ENCODE data around the gene HAS3.

Gene HAS3

GRCh38 chr16:69150146-69150865 lies 44.9 kb downstream of the HAS3 start:
- peak in 5 of 14 donors; percentile 1 to 8 (median 4) for DNase-seq

- no peak for DNase-seq
These were observed 51.7 kb downstream of the HAS3 start for GRCh38 chr16:69157196-69157595.

GRCh38 chr16:69160192-69160591 lies 54.7 kb downstream of the HAS3 start:
- no peak for DNase-seq

GRCh38 chr16:69165584-69165983 lies 60.1 kb downstream of the HAS3 start:
- no peak for DNase-seq

GRCh38 chr16:69166221-69166833 lies 60.9 kb downstream of the HAS3 start:
- DNase-seq: no peak

GRCh38 chr16:69166946-69167930 lies 61.8 kb downstream of the HAS3 start:
- no peak for DNase-seq
